HG03442 (cell line): ENCODE results near the gene PITPNB.
A peak's percentile ranks its signal among the peaks of the same experiment; 100 is the strongest.

Experiments
- ATAC-seq: cut with Tn5 transposase; IDR thresholded peaks from one replicate; pipeline ENCODE4 v1.9.1; 2021; ENCODE audit warnings: mild to moderate bottlenecking, moderate library complexity; ENCODE audit not compliant: unreplicated experiment

PITPNB gene

DNA sequence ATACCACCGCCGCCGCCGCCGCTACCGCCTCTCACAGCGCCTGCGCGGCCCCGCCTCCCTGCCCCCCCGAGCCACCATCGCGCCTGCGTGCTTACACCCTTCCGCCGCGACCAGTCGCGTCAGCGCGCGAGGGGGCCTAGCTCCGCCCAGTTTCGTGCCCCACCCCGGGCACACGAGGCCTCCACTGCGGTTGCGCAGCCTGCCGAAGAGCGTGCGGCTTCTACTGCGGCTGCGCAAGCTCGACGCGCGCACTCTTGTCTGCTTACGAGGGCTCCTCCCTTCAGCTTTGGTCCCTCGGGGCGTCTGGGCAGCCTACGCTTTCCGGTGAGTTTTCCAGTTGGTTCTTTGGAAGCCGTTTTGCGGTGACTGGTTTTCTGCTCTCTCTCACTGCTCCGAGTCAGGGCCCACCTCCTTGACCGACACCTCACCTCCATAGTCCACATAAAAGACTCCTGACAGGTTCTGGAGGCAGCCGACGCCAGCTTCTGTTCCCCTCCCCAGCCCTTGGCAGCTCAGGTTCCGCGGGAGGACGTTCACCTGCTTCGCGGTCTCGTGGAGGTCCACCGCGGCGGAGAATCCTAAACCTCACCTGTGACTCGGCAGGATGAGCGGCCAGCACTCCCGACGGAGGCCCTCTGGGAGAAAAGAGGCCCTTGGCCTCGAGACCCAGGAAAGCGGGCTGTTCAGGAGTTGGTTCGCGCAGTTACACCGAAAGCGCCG, at the start of gene PITPNB:
Gene PITPNB (minus strand): TSS at position 35 of the 720 bp plus-strand sequence. CDS start 65 bp downstream, outside the sequence.
- ATAC-seq = peak; percentile 78

DNA sequence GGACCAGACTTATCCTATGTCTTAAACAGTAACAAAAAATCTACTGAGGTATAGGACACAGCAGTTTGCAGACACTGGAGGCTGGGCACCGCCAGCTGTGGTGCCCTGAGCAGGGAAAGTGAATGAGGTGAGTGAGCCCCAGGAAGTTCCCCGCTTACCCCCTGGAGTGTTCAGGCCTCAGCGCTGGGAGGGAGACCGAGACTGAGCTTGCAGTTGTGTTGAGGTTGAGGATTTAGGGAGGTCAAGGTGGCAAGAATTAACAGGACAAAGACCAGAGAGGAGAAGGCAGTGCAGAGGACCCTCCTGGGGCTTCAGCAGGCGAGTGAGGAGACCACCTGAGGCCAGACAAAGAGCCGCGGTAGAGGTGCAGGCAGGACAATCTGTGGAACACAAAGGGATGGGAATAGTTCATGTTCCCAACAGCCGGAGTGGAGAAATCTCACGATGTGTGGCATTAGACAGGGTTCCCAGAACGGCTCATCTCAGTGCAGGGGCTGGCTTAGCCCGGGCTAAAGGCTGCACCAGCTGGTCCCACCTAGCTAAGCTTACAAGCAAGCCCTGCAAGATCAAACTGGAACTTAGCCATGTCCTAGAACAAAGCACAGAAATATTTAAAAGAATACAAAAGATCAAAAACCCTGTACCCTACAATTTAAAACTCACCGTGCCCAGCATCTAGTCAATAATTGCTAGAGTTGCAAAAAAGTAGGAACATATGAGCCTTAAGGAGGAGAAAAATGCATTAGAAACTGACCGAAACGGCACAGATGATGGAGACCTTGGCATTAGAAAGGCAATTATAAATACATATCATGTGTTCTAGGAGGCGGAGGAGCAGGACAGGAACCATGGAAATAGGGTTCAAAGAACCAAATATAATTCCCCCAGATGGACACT, 47.4 kb upstream of the PITPNB start:
- no peak for ATAC-seq

DNA sequence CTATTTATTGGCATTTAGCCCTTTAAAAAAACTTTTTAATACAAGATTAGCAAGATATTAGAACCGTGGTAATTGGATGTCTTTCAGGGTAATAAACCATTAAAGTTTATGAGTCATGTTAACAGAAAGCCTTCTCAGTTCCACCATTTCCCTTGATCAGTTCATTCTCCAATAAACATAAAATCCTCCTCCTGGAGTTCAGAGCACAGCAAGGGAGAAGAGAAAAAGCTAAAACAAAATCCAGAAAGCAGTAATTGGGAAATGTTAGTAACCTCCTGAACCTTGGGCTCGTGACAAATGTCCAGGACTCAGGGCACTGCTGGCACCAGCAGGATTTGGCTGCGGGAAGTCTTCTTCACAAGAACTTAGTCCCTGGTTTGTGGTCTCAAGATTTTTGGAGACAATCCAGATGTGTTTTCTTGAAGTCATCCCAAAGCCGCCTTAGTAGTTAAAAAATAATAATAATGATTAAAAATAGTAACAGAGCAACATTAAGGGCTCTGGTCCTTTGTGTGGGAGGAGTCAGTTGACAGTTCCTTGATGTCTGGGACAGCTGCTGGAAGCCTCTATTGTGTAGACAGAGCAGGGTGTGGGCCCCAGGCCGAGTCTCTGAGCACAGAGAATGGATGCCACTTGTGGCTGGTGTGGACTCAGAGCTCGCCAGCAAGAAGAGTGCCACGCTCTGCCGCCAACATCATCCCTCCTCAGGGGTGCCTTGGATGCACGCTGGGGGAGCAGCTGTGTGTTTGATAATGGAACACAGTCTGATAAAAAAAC, 43.4 kb upstream of the PITPNB start:
- ATAC-seq = no peak

DNA sequence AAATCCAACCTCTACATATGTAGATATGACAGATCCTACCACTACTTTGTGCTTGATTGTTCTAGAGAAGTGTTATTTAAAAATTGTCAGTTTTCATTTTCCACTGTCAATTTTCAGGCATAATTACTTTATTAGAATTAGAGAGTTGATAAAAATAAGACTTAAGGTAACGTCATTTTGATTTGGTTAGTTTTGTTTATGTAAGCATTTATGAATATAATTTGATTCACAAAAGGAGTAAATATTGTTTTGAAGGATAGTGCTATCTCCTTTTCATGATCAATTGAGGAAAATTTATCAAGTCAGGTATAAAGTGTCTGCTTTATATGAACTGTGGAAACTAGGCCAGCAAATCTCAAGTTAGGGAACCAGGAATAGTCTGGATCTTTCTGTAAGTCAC, 42.6 kb upstream of the PITPNB start:
- no peak for ATAC-seq

DNA sequence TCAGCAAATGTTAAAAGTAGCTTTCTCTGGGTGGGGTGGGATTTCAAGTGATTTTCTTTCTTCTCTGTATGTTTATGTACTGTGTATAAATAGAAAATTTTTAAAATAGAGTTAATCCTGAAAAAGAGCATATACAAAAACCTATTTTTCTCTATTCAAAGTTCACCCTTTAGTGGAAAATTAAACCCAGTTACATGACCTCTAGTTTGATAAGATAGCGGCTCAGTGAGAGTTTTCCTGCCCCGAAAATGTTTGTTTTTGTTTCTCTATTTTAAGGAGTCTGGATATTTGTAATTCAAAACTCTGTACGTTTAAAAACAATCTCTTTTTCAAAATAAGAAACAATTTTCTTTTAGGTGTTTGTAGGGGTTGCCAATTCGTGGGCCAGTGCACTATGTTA, 42.1 kb upstream of the PITPNB start:
- no peak for ATAC-seq

DNA sequence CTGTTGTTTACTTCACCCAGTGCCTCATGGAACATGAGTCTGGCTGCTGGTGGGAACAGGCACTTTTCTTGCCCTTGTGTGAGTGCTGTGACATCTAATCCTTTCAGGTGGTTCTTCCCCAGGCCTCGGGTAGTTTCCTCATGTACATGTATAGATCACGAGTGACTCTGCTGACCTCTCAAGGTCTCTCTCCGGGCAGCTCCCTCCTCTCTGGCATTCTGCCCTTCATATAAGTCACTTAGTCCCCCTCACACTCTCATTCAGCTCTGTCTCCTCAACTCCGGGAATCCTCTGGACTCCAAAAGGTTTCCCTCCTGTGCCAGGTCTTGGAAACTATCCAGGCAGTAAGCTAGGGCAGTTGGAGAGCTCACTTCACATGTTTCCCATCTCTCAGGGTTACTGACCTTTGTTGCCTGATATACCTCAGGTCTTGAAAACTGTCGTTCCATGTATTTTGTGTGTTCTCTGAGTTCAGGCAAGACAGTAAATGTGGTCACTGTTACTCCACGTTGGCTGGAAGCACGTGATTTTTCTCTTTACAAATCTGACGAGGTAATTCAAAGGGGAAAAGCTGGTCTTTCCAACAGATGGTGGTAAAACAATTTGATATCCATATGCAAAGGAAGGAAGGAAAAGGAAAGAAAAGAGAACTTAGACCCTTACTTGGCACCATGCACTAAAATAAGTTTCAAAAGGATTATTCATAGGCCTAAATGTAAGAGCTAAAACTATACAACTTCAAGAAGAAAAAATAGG, 40.5 kb upstream of the PITPNB start:
- no peak for ATAC-seq

DNA sequence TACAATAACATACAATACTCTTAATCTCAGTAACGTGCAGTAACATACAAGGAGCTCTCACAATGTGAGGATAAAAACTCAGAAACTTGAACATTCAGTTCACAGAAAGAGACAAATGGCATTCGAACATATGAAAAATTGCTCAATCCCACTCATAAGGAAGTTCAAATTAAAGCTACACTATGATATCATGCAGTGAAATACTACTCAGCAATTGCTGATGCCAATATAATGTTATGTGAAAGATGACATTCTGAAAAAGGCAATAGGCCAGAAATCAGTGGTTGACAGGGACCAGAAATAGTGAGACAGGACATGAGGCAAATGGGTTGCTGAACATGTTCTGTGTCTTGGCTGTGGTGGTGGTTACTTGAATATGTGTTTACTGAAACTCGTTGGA, 33.7 kb upstream of the PITPNB start:
- ATAC-seq = no peak

DNA sequence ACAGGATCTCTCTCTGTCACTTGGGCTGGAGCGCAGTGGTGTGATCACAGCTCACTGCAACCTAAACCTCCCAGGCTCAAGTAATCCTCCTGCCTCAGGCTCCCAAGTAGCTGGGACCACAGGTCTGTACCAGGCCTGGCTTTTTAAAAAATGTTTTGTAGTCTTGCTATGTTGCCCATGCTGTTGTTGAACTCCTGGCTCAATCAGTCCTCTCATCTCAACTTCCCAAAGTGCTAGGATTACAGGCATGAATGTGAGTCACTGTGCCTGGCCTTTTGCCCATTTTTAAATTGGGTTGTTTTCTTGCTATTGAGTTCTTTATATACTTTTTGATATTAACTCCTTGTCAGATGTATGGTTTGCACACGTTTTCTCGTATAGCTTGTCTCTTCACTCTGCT, 33.0 kb upstream of the PITPNB start:
- no peak for ATAC-seq

DNA sequence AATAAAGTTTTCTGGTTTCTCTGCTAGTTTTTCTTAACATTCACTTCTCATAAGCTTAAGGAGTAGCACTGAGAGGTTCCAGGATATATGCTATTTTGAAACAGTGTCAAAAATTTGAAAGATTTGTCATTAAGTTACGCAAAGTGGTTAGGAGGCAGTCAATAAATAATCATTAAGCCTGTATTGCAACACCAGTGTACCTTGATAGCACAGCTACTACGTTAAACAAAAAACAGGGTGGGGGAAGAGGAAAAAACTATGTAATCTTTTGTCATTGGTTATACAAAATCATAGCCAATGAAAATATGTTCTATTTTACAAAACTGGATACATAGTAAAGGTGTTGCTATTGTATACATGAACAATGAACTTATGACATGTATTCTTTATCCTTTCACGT, 30.4 kb upstream of the PITPNB start:
- no peak for ATAC-seq

DNA sequence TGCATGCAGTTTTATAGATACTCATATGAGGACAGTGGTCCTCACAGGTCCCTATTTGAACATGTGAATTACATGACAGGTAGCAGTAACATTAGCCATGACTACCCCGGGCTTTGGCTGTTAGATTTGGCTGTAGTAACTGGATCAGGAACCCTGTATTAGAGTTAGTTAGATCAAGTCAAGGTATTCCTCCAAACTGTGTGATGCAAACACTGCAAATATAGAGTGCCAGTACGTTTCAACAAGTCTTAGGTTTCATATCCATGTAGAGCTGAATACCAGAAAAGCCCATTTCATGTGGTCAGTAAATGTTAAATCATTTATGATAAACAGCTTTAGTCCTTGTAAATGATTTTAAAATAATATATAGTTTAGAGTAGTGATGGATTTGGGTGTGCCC, 29.5 kb upstream of the PITPNB start:
- no peak for ATAC-seq

DNA sequence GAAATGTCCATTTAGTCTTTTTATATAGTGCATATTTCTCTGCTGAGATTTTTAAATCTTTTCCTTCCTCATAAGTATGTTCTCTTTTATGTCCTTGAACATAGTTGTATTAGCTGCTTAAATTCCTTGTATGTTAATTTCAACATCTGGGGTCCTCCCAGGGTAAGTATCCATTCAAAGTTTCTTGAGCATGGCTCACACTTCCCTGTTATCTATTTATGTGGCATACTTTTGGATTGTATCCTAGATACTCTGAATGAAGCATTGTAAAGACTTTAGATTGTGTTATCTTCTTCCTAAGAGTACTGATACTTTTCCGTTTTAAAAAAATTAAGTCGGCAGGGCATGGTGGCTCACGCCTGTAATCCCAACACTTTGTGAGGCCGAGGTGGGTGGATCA, 28.4 kb upstream of the PITPNB start:
- ATAC-seq = no peak

DNA sequence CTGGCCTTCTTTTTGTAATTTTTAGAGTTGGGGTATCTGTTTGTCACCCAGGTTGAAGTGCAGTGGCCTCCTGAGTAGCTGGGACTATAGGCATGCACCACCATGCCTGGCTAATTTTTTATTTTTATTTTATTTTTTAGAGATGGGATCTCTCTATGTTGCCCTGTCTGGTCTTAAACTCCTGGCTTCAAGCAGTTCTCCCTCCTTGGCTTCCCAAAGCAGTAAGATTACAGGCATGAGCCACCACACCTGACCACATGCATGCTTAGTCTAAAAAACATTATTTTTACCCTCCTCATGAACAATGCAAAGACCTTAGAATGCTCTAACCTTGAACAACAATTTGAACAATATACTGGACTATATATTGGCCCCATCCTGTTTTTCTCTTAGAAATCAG, 22.1 kb upstream of the PITPNB start:
- no peak for ATAC-seq

DNA sequence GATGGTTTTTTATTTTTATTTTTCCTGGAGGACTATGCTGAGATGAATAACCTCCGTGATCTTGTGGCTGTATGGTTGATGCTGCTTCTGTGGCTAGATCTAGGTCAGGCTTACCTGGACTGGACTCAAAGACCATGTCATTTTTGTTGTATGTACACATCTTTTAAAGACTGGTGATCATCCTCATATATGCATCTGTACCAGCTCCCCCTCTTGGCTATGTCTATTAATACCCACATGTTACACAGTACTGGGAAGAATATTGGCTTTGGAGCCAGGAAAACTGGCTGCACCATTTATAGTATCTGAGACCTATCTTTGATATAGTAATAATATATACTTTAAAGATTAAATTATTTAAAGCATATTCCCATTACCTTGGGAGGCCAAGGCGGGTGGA, 18.4 kb upstream of the PITPNB start:
- ATAC-seq = no peak

DNA sequence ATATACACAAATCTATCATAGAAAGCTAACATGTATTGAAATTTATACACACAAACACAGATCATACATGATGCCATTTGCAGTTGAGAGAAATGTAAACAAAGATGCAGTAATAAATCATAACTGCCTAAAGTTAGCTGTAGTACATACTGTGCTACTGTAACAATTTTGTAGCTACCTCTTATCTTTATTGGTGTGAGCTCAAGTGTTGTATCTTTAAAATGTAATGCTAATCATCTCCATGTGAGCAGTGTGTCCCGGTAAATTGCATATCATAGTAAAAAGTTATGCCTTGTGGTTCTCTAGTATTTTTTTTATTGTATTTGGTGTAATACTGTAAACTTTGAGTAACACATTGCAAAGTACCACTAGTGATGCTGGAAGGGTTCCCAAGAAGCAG, 16.8 kb upstream of the PITPNB start:
- no peak for ATAC-seq

DNA sequence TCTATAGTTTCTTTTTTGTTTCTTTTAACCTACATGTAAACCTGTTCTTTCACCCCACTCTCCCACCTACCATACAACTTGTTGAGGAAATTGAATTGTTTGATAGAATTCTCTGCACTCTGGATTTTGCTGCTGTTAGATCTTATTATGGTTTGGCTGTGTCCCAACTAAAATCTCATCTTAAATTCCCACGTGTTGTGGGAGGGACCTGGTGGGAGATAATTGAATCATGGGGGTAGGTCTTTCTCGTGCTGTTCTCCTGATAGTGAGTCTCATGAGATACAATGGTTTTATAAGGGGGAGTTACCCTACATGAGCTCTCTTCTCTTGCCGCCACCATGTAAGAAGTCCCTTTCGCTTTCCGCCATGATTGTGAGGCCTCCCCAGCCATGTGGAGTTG, 15.0 kb upstream of the PITPNB start:
- ATAC-seq = no peak

DNA sequence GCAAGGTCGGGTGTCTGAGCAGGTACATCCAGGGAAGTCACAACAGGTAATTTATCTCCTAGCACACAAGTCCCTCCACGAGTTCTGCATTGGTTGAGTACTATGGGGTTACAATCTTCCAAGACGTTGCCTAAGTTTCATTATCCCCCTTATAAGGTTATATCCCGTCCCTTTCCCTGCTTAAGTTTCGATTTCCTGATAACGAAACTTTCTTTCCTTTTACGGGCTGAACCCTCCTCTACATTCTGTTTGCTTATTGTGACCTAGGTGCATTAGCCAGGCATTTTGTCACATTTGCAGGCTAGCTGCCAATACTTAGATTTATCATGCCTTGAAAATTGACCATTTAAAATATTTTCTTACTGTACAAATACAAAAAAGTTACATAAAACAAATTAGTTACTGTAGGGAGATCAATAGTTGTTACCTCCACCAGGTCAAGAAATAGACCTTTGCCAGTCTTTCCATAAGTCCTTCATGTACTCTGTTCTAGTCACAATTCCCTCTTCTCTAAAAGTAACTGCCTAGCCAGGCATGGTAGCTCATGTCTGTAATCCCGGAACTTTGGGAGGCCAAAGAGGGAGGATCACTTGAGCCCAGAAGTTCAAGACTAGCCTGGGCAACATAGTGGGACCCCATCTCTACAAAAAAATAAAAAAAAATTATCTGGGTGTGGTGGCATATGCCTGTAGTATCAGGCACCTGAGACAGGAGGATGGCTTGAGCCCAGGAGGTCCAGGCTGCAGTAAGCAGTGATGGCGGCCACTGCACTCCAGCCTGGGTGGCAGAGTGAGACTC, 14.3 kb upstream of the PITPNB start:
- ATAC-seq = no peak

DNA sequence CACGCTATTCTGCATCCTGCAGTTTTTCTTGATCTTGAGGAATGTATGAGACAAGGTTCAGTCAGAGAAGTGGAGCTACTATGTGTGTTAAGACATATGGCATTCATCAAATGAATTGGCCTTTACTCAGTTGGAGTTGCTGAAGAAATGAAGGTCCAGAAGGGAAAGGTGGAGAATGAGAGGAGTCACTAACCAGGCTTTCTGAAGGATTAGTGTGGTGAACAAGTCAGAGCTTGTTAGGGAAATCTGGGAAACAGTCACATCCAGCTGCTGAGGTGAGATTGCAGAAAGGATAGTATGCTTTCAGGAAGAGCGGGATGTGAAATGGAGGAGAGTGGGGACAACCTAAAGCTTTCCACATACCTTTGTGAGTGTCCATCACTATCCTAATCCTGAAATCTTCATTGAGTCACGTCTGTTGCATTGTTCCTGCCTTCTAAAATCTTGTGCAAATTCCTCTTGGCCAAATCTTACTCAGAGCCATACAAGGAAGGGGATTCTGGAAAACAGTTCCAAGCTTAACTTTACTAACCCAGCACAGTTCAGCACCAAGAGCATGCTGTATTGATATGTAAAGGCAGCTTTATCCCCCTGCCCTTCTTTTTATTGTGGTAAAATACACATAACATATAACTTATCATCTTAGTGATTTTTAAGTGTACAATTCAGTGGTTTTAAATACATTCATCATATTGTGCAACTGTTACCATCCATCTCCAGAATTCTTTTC, 11.4 kb upstream of the PITPNB start:
- ATAC-seq = no peak

DNA sequence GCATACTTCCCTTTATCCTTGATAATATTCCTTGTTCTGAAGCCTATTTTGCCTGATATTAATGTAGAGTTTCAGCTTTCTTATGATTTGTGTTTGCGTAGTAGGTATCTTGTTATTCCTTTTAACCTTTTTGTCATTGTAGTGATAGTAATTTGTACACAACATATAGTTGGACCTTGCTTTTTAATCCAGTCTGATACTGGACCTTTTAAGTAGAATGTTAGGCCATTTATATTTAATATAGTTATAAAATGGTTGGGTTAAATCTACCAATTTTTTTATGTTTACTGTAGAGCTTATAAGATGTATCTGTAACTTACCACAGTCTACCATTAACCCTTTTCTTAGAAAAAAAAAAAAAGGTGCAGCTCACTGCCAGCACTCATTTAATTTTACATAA, 8.6 kb upstream of the PITPNB start:
- no peak for ATAC-seq

DNA sequence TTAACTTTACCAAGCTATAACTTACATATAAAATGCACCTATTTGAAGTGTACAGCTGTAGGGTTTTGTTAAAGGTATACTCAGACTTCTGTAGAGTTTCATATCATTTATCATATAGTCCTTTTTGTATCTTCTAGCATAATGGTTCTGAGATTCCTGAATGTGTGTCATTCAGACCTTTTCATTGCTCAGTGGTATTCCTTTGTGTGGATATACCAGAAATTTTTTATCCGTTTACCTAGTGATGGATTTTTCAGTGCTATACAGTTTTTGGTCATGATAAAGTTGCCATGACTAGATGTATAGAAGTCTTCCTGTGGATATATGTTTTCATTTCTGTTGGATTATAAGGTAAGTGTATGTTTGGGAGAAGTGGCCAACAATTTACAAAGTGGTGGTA, 6.3 kb upstream of the PITPNB start:
- ATAC-seq = no peak
